ENCODE results near the gene ANKMY1.

ANKMY1 gene

DNA sequence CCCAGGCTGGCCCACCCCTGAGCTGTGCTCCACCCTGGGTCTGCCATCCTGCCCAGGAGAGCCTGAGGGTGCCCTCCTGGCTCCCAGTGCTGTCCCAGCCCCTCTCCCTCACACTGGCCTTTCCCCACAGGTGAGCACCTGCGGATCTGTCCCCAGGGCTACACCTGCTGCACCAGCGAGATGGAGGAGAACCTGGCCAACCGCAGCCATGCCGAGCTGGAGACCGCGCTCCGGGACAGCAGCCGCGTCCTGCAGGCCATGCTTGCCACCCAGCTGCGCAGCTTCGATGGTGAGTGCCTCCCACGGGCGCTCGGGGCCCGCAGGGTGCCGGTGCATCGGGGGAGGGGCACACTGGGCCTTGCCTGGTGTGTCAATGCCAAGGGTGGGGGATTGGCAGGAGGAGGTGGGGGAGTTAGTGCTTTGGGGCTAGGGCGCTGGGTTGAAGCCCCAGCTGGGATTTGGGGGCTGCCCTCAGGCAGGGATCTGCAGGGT lies 98.8 kb downstream of the ANKMY1 start:
- TF ChIP-seq, protein P1, sequence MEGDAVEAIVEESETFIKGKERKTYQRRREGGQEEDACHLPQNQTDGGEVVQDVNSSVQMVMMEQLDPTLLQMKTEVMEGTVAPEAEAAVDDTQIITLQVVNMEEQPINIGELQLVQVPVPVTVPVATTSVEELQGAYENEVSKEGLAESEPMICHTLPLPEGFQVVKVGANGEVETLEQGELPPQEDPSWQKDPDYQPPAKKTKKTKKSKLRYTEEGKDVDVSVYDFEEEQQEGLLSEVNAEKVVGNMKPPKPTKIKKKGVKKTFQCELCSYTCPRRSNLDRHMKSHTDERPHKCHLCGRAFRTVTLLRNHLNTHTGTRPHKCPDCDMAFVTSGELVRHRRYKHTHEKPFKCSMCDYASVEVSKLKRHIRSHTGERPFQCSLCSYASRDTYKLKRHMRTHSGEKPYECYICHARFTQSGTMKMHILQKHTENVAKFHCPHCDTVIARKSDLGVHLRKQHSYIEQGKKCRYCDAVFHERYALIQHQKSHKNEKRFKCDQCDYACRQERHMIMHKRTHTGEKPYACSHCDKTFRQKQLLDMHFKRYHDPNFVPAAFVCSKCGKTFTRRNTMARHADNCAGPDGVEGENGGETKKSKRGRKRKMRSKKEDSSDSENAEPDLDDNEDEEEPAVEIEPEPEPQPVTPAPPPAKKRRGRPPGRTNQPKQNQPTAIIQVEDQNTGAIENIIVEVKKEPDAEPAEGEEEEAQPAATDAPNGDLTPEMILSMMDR (IDR thresholded peaks at IDR 0.05; ENCODE audit: low read depth, low read length): no peak
- Histone ChIP-seq H3K9me3 (no peaks in the 10 kb centered on the region), H3K36me3 (no peaks in the 10 kb centered on the region), H3K27me3 (no peaks in the 10 kb centered on the region), H3K4me3 (ENCODE audit: low read depth, low read length) (no peak overlapping the region), H3K4me1 (peaks cover 21% of the 10 kb centered on the region)
- DNase-seq: peak; percentile 21

DNA sequence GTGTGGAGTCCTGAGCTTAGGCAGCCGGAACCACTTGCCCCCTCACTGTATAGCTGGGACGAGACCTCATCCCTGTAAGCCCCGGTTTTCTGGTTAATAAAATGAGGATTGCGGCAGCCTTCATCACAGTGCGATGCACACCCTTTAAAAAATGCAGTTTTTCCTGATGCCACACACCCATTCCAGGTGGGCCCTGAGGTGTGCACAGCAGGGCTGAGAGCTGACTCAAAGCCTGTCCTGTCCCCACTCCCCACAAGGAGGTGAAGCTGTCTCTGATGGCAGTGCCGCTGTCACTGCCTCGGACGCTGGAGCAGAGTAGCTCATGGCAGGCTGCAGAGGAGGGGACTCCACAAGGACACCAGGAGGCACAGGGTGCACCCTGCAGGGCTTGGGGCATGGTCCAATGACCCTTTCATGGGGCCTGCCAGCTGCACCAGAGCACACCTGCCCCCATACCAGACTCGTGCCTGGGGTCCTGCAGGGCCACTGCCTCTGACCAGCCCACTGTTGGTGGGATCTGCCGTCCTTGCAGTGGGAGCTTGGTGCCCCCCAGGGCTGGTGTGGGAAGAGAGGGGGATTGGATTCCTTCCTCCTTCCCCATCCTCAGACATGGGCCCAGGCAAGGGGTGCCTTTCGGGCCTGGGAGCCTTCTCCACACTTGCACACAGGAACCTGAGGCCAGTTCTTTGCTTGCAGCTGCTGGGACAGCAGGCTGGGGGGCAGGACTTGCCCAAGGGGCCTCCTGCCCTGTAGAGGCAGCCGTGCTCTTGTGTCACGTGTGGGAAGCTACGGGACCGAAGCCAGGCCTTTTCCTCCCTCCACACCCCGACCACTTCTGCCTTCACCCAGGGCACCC lies 99.5 kb downstream of the ANKMY1 start:
- Histone ChIP-seq H3K27me3 (no peaks in the 10 kb centered on the region), H3K4me3 (ENCODE audit: low read depth, low read length) (no peak overlapping the region), H3K36me3 (no peaks in the 10 kb centered on the region), H3K9me3 (no peaks in the 10 kb centered on the region), H3K4me1 (peaks cover 21% of the 10 kb centered on the region)
- peak; percentile 6 for DNase-seq
- TF ChIP-seq, protein P1 (IDR thresholded peaks at IDR 0.05; ENCODE audit: low read depth, low read length): no peak

DNA sequence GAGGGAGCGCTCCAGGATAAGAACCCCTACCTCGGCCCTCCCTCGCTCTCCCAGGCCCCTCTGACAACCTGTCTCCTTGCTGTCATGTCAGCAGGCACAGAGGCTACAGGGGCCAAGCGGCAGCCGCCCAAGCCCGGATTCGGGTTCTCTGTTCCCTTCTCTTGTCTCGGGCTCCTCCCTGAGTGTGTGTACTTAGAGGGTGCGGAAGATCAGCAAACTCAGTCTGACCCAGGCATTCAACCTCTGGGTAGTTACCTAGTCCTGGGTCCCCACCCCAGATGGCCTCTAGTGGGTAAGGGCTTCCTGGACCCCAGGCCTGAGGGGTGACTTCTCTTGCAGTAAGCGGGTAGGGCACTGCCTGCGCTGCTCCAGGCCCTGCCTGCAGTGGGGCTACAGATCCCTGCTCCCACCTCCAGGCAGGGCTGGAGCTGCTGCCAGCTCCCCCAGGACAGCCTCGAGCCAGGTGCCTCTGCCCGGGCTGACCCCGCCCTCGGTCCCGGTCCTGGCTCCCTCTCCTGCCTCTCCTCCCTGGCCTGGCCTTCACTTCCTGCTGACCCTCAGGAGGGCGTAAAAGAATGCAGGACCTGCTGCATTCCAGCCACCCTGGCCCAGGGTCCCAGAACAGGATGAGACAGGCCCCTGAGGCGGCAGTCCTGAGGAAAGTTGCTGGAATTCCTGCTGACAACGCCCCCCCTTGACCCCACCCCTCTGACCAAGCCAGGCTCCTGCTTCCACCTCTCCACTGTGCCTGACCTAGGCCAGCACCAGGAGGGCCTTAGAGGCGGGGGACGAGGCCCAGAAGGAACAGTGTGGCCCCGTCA lies 100.4 kb downstream of the ANKMY1 start:
- Histone ChIP-seq H3K36me3 (no peaks in the 10 kb centered on the region), H3K4me3 (ENCODE audit: low read depth, low read length) (no peak overlapping the region), H3K27me3 (peaks cover 3% of the 10 kb centered on the region; the same call in 1 of the 2 replicates), H3K4me1 (peaks cover 21% of the 10 kb centered on the region), H3K9me3 (no peaks in the 10 kb centered on the region)
- DNase-seq: no peak
- TF ChIP-seq, protein P1 (IDR thresholded peaks at IDR 0.05; ENCODE audit: low read depth, low read length): no peak

DNA sequence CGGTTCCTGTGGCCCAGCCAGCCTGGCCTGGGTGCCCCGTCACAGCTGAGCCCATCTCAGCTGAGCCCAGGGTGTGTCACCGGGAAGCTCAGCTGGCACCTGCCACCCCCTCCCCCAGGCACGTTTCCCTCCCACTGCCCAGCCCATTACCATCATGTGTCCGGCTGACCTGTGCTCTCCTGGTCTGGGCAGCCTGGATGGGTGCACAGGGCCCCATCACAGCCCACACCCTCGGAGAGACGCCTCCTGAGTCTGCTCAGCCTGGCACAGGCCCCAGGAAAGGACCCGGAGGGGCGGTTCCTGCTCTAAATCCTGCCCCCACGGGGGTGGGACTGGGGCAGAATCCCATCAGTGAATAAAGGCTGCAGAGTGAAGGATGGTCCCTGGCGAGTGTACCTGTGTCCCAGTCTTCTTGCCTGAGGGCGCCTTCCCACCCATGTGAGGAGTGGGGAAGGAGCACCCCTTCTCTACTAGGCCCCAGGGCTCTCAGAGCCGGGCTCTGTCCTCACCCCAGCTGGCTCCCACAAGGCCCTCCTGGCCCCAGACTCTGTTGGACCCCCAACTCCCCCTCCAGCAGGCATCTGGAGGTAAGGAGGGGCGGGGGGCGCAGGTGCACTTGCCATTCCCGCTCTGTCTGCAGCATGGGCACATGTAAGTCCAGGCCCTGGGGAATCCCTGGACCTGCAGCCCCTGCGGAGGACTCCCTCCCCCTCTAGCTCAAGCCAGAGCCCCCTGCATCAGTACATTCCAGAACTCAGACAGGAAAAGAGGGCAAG lies 101.2 kb downstream of the ANKMY1 start:
- Histone ChIP-seq H3K4me1 (peaks cover 28% of the 10 kb centered on the region), H3K27me3 (peaks cover 3% of the 10 kb centered on the region; the same call in 1 of the 2 replicates), H3K9me3 (no peaks in the 10 kb centered on the region), H3K36me3 (no peaks in the 10 kb centered on the region), H3K4me3 (ENCODE audit: low read depth, low read length) (no peak overlapping the region)
- TF ChIP-seq, protein P1 (IDR thresholded peaks at IDR 0.05; ENCODE audit: low read depth, low read length): no peak
- no peak for DNase-seq

DNA sequence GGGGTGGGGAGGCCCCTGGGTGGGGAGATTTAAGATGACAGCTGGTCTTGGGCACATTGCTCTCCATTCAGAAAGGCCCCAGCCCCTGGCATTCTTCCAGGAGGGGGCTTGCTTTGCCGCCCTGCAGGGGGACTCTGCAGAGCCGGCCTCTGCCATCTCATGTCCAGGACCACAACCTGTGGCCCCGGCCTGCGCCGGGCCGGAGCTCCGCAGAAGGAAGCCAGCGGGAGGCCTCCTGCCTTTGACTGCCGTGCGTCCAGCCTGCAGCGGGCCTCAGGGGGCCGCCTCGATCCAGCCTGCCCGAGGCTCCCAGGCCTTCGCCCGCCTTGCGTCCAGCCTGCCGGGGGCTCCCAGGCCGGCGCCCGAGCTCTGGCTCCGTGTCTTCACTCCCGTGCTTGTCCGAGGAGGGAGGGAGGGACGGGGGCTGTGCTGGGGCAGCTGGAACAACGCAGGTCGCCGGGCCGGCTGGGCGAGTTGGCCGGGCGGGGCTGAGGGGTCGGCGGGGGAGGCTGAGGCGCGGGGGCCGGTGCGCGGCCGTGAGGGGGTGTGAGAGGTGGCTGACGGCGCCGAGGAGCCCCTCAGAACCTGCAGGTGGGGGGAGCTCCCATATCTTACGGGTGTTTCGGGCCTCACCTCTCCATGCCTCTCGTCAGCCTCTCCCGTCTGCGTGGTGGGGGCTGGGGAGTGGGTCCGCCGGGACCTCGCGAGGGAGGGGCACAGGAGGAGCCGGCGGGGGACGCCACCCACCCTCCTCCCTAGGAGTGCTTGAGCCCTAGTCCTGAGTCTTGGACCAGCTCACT lies 101.9 kb downstream of the ANKMY1 start:
- no peak overlapping the region for H3K4me3 ChIP-seq (ENCODE audit: low read depth, low read length)
- H3K9me3 ChIP-seq: no peaks in the 10 kb centered on the region
- H3K27me3 ChIP-seq: peaks cover 3% of the 10 kb centered on the region; the same call in 1 of the 2 replicates
- no peak for DNase-seq
- TF ChIP-seq, protein P1 (IDR thresholded peaks at IDR 0.05; ENCODE audit: low read depth, low read length): no peak
- H3K4me1 ChIP-seq: peaks cover 36% of the 10 kb centered on the region
- no peaks in the 10 kb centered on the region for H3K36me3 ChIP-seq
